OCI-LY3 (cell line): ENCODE measurements around the gene BAMBI.
A peak's percentile ranks its signal among the peaks of the same experiment; 100 is the strongest.

Source experiments
- H2AFZ ChIP-seq: fragments of 200-600, 300-600 bp; shearing (Covaris generic); 2 replicates; pipeline ENCODE4 v1.6.0; 2014; ENCODE audit warnings: antibody characterized with exemption, low read depth, low read length
- H3K27ac ChIP-seq: fragments of 200-600, 300-600 bp; sonication (generic); 2 replicates; pipeline ENCODE4 v1.5.1; 2014; ENCODE audit warnings: mild to moderate bottlenecking, low read length, moderate library complexity, mixed read lengths
- H3K27me3 ChIP-seq: fragments of 200-600, 300-600 bp; sonication (generic); 2 replicates; pipeline ENCODE4 v1.6.1; 2014; ENCODE audit warnings: low read depth, low read length, mixed read lengths
- H3K36me3 ChIP-seq: fragments of 200-600, 300-600 bp; sonication (generic); replicated peaks from 2 replicates; pipeline ENCODE3; 2014; ENCODE audit warnings: low read depth, low read length, mixed read lengths
- H3K4me1 ChIP-seq: fragments of 300-600, 200-600 bp; sonication (generic); 2 replicates; pipeline ENCODE4 v1.6.1; 2014; ENCODE audit warnings: low read length, mixed read lengths
- H3K4me2 ChIP-seq: fragments of 200-600, 300-600 bp; sonication (generic); 2 replicates; pipeline ENCODE4 v1.6.1; 2014; ENCODE audit warnings: low read length, mixed read lengths
- H3K4me3 ChIP-seq: fragments of 300-600, 200-600 bp; sonication (generic); 2 replicates; pipeline ENCODE4 v1.5.1; 2014; ENCODE audit warnings: antibody characterized with exemption, mild to moderate bottlenecking, low read length, moderate library complexity
- H3K79me2 ChIP-seq: fragments of 300-600, 200-600 bp; shearing (Covaris generic); 2 replicates; pipeline ENCODE4 v1.6.1; 2014; ENCODE audit warnings: mild to moderate bottlenecking, low read length, mixed read lengths
- H3K9ac ChIP-seq: fragments of 300-600, 200-600 bp; shearing (Covaris generic); 2 replicates; pipeline ENCODE4 v1.6.0; 2014; ENCODE audit warnings: mild to moderate bottlenecking, low read length, moderate library complexity
- H3K9me3 ChIP-seq: fragments of 200-600, 300-600 bp; shearing (Covaris generic); 2 replicates; pipeline ENCODE4 v1.6.1; 2014; ENCODE audit warnings: low read length, mixed read lengths; ENCODE audit not compliant: insufficient read depth
- H4K20me1 ChIP-seq: fragments of 200-600, 300-600 bp; sonication (generic); 2 replicates; pipeline ENCODE4 v1.6.1; 2016; ENCODE audit warnings: low read length, mixed read lengths; ENCODE audit not compliant: insufficient read depth
- CTCF ChIP-seq: fragments of 200-600, 300-600 bp; sonication (generic); IDR thresholded peaks from 2 replicates; pipeline ENCODE4 v1.5.1; 2014; ENCODE audit warnings: antibody characterized with exemption, low read length, low read depth
- EZH2phosphoT487 ChIP-seq: fragments of 200-600 bp; shearing (Covaris generic); IDR thresholded peaks from 2 replicates; pipeline ENCODE4 v1.6.1; 2018; ENCODE audit warnings: antibody characterized with exemption, mixed run types, low read depth

Gene BAMBI

GRCh38 chr10:28680358-28680752 lies 3.0 kb downstream of the BAMBI start:
- H3K36me3 ChIP-seq, result peaks cover 15% of the 10 kb centered on the region
- H3K27ac ChIP-seq, result no peak overlapping the region
- peak overlapping the region; percentile 78; the same call in 1 of the 2 replicates for H3K9ac ChIP-seq

GRCh38 chr10:28681291-28681763 lies 4.0 kb downstream of the BAMBI start:
- TF ChIP-seq CTCF, result no peak
- no peak for TF ChIP-seq EZH2phosphoT487
- Histone ChIP-seq H4K20me1 (peaks cover 19% of the 10 kb centered on the region; the same call in 1 of the 2 replicates), H2AFZ (no peak overlapping the region), H3K9me3 (no peaks in the 10 kb centered on the region), H3K4me1 (peaks cover 22% of the 10 kb centered on the region), H3K27me3 (peaks cover 2% of the 10 kb centered on the region), H3K27ac (no peak overlapping the region), H3K4me3 (no peak overlapping the region), H3K9ac (no peak overlapping the region), H3K79me2 (peaks cover 24% of the 10 kb centered on the region), H3K36me3 (peaks cover 15% of the 10 kb centered on the region), H3K4me2 (no peak overlapping the region)

More at GRCh38 chr10:28680358-28680752, 3.0 kb downstream of the BAMBI start:
- H3K4me1 ChIP-seq, result peaks cover 24% of the 10 kb centered on the region
- no peaks in the 10 kb centered on the region for H3K9me3 ChIP-seq
- TF ChIP-seq CTCF, result no peak
- no peak for TF ChIP-seq EZH2phosphoT487
- H3K4me3 ChIP-seq, result peak overlapping the region; percentile 91
- H4K20me1 ChIP-seq, result peaks cover 19% of the 10 kb centered on the region; the same call in 1 of the 2 replicates
- peak overlapping the region; percentile 90 for H3K4me2 ChIP-seq
- no peak overlapping the region for H2AFZ ChIP-seq
- peaks cover 10% of the 10 kb centered on the region for H3K27me3 ChIP-seq
- peaks cover 24% of the 10 kb centered on the region for H3K79me2 ChIP-seq

GRCh38 chr10:28681928-28682750 lies 4.8 kb downstream of the BAMBI start:
- Histone ChIP-seq H2AFZ (no peak overlapping the region), H3K4me1 (peaks cover 20% of the 10 kb centered on the region), H3K4me3 (no peak overlapping the region), H3K9me3 (no peaks in the 10 kb centered on the region), H3K36me3 (peaks cover 15% of the 10 kb centered on the region), H3K27ac (no peak overlapping the region), H3K4me2 (no peak overlapping the region), H3K27me3 (no peaks in the 10 kb centered on the region), H3K9ac (no peak overlapping the region), H3K79me2 (peaks cover 24% of the 10 kb centered on the region), H4K20me1 (peaks cover 19% of the 10 kb centered on the region; the same call in 1 of the 2 replicates)
- TF ChIP-seq CTCF, result no peak

- no peaks in the 10 kb centered on the region for H3K9me3 ChIP-seq
- H4K20me1 ChIP-seq, result peaks cover 18% of the 10 kb centered on the region; the same call in 1 of the 2 replicates
- peaks cover 15% of the 10 kb centered on the region for H3K36me3 ChIP-seq
- TF ChIP-seq CTCF, result no peak
- no peak overlapping the region for H3K4me3 ChIP-seq
- H3K27ac ChIP-seq, result no peak overlapping the region
- H2AFZ ChIP-seq, result no peak overlapping the region
- H3K4me2 ChIP-seq, result no peak overlapping the region
- no peaks in the 10 kb centered on the region for H3K27me3 ChIP-seq
- H3K79me2 ChIP-seq, result peaks cover 8% of the 10 kb centered on the region
- H3K9ac ChIP-seq, result no peak overlapping the region
- peaks cover 21% of the 10 kb centered on the region for H3K4me1 ChIP-seq
Observed at GRCh38 chr10:28684157-28684985, 7.0 kb downstream of the BAMBI start.
